Right atrium auricular region (tissue), 2 donors: ENCODE results near the gene GRB10. TPM values are rescaled to one million over a fixed set of nuclear protein-coding genes. Genes with fewer than 3 reads are reported as not detected.
A peak's percentile ranks its signal among the peaks of the same experiment; 100 is the strongest.

Experiments used
- DNase-seq: peaks from one replicate; pipeline ENCODE4 v3.0.0-alpha.2; 2019; ENCODE audit warnings: low spot score
- H3K27ac ChIP-seq, 2 donors: fragments of 200-600 bp; sonication (generic); 1 replicate in 1 of 2; 2 replicates in 1 of 2; pipeline ENCODE4 v1.5.1; 2016 to 2019
- H3K27me3 ChIP-seq, 2 donors: fragments of 200-600 bp; sonication (generic); one replicate each; pipeline versions ENCODE4 v1.5.1 to v1.6.0; 2017 to 2019
- H3K36me3 ChIP-seq: fragments of 200-600 bp; sonication (generic); one replicate; pipeline ENCODE4 v1.5.1; 2016
- H3K4me1 ChIP-seq, 2 donors: fragments of 200-600 bp; sonication (generic); one replicate each; pipeline versions ENCODE4 v1.5.1 to v1.6.0; 2017 to 2019
- H3K4me3 ChIP-seq, 2 donors: fragments of 200-600 bp; sonication (generic); 1 replicate in 1 of 2; 2 replicates in 1 of 2; pipeline ENCODE4 v1.5.1; 2017 to 2019; ENCODE audit warnings: mild to moderate bottlenecking in 1 of 2, moderate library complexity in 1 of 2
- H3K9me3 ChIP-seq, 2 donors: fragments of 200-600 bp; sonication (generic); one replicate each; pipeline ENCODE4 v1.5.1; 2019
- total RNA-seq, 2 donors: library from RNA; depleted of rRNA; stranded (reverse); fragments of >200 nt; gene quantifications; one replicate each; pipeline ENCODE4 v1.1.0, GENCODE V29; 2016
- TF ChIP-seq, protein P1 (sequence below), 2 donors: fragments of 200-600 bp; sonication (generic); IDR thresholded peaks; one replicate each; pipeline ENCODE4 v1.5.1; 2019; ENCODE audit warnings: antibody characterized with exemption in 2 of 2

Gene GRB10
- total RNA-seq, 2 donors from 2014 or later: 36.5 to 39.0 TPM

DNA sequence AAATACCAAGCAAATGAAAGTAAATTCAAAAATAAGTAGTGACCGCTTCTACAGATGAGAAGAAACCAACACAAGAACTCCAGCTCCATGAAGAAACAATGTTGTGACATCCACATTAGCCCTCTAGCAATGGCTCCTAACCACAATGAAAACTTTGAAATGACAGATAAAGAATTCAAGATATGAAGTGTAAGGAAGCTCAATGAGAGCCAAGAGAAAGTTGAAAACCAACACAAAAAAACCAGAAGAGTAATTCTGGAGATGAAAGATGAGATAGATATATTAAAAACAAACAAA is 149.3 kb downstream of the GRB10 start:
- H3K9me3 ChIP-seq: peaks cover 4 to 10% of the 10 kb centered on the region in 2 donors
- peaks cover 0 to 47% of the 10 kb centered on the region in 2 donors for H3K4me1 ChIP-seq
- H3K27ac ChIP-seq: no peak overlapping the region
- no peak for DNase-seq
- H3K36me3 ChIP-seq: no peaks in the 10 kb centered on the region
- H3K4me3 ChIP-seq: no peak overlapping the region
- no peaks in the 10 kb centered on the region for H3K27me3 ChIP-seq
- TF ChIP-seq, protein P1, sequence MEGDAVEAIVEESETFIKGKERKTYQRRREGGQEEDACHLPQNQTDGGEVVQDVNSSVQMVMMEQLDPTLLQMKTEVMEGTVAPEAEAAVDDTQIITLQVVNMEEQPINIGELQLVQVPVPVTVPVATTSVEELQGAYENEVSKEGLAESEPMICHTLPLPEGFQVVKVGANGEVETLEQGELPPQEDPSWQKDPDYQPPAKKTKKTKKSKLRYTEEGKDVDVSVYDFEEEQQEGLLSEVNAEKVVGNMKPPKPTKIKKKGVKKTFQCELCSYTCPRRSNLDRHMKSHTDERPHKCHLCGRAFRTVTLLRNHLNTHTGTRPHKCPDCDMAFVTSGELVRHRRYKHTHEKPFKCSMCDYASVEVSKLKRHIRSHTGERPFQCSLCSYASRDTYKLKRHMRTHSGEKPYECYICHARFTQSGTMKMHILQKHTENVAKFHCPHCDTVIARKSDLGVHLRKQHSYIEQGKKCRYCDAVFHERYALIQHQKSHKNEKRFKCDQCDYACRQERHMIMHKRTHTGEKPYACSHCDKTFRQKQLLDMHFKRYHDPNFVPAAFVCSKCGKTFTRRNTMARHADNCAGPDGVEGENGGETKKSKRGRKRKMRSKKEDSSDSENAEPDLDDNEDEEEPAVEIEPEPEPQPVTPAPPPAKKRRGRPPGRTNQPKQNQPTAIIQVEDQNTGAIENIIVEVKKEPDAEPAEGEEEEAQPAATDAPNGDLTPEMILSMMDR (IDR thresholded peaks at IDR 0.05): no peak

DNA sequence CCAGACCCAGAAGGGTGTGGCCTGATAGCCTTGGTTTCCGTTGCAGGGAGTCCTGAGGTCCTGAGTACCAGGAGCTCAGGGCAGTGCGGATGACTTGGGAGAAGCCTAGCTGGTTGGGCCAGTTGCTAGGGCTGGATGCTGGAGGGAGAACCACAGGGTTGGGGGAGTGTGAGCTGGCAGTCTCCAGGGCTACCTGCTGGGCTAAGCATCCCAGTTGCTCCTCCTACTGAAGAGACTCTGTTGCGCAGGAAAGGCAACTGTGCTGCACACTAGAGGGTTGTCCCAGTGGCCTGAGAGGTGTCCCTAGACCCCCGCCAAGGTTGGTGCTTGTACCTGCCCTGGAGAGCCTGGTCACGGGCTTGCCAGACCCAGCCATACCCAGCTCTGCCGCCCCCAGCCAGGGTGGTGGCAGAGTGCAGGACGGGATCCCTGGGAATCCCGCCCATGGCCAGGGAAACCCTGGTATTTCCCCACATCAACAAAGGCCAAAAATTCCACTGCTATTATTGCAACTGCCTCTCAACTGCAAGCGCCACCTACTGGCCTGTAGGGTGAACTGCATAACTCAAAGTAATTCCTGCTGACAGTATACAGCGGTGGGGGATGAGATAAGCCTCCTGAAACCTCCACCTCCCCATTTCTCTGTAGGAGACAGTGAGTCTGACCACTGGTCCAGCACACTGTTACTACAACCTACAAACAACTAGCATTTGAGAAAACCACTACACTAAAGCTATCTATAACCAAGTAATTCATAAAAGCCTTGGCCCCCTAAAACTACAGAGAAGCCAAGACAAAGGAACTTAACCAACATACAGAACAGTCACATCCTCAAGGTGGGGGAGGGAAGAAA is 149.9 kb downstream of the GRB10 start:
- Histone ChIP-seq H3K27me3 (no peaks in the 10 kb centered on the region), H3K4me1 (peaks cover 0 to 53% of the 10 kb centered on the region in 2 donors), H3K9me3 (peaks cover 4 to 10% of the 10 kb centered on the region in 2 donors), H3K36me3 (no peaks in the 10 kb centered on the region), H3K27ac (peak overlapping the region; percentile 78 to 83), H3K4me3 (no peak overlapping the region)
- DNase-seq: peak; percentile 58
- TF ChIP-seq, protein P1 (IDR thresholded peaks at IDR 0.05): peak; percentile 63 to 76

GRCh38 chr7:50631639-50632038 is 151.1 kb downstream of the GRB10 start:
- peaks cover 0 to 57% of the 10 kb centered on the region in 2 donors for H3K4me1 ChIP-seq
- DNase-seq: peak; percentile 38

GRCh38 chr7:50631100-50631499 is 151.6 kb downstream of the GRB10 start:
- Histone ChIP-seq H3K4me3 (no peak overlapping the region), H3K4me1 (peaks cover 0 to 57% of the 10 kb centered on the region in 2 donors), H3K36me3 (no peaks in the 10 kb centered on the region), H3K27me3 (no peaks in the 10 kb centered on the region), H3K9me3 (peaks cover 4 to 10% of the 10 kb centered on the region in 2 donors), H3K27ac (peak overlapping the region; percentile 78 to 83)
- TF ChIP-seq, protein P1 (IDR thresholded peaks at IDR 0.05): no peak
- DNase-seq: peak; percentile 48

More at GRCh38 chr7:50631639-50632038, 151.1 kb downstream of the GRB10 start:
- H3K36me3 ChIP-seq: no peaks in the 10 kb centered on the region
- no peaks in the 10 kb centered on the region for H3K27me3 ChIP-seq
- H3K9me3 ChIP-seq: peaks cover 4 to 10% of the 10 kb centered on the region in 2 donors
- TF ChIP-seq, protein P1 (IDR thresholded peaks at IDR 0.05): no peak
- peak overlapping the region; percentile 78 to 83 for H3K27ac ChIP-seq
- no peak overlapping the region for H3K4me3 ChIP-seq

- peak; percentile 40 for DNase-seq
- Histone ChIP-seq H3K4me3 (no peak overlapping the region), H3K4me1 (peaks cover 0 to 57% of the 10 kb centered on the region in 2 donors), H3K27me3 (no peaks in the 10 kb centered on the region), H3K27ac (peak overlapping the region; percentile 78 to 83), H3K36me3 (no peaks in the 10 kb centered on the region), H3K9me3 (peaks cover 3 to 6% of the 10 kb centered on the region in 2 donors)
- TF ChIP-seq, protein P1 (IDR thresholded peaks at IDR 0.05): no peak
Measured at GRCh38 chr7:50629238-50629901, 153.3 kb downstream of the GRB10 start.
